GM12874 (cell line): ENCODE data around the gene EMP1.

ENCODE experiments used
- TF ChIP-seq, protein P1 (sequence below): IDR thresholded peaks from 2 replicates; pipeline ENCODE4 v1.5.1; 2011; ENCODE audit warnings: low read depth, mild to moderate bottlenecking, control low read depth, low read length, moderate library complexity; ENCODE audit not compliant: insufficient read depth

Gene EMP1

DNA sequence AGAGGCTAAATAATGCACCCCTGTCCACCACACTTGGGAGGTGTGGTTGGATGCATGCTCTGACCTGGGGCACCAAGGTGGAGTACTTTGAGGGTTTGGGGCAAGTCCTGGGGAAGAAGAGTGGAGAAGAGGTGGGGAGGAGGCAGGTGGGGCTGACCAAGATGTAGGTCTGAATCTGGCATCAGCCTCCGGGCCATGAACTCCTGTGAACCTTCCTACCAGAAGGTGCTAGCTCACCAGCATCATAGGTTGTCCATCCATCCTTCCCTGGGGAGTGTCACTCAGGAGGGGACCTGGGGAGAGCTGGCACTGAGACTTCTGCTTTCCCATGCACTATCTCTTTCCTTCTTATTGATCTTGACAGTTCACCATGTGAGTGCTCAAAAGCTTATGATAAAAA lies 13.6 kb upstream of the EMP1 start:
- TF ChIP-seq, protein P1, sequence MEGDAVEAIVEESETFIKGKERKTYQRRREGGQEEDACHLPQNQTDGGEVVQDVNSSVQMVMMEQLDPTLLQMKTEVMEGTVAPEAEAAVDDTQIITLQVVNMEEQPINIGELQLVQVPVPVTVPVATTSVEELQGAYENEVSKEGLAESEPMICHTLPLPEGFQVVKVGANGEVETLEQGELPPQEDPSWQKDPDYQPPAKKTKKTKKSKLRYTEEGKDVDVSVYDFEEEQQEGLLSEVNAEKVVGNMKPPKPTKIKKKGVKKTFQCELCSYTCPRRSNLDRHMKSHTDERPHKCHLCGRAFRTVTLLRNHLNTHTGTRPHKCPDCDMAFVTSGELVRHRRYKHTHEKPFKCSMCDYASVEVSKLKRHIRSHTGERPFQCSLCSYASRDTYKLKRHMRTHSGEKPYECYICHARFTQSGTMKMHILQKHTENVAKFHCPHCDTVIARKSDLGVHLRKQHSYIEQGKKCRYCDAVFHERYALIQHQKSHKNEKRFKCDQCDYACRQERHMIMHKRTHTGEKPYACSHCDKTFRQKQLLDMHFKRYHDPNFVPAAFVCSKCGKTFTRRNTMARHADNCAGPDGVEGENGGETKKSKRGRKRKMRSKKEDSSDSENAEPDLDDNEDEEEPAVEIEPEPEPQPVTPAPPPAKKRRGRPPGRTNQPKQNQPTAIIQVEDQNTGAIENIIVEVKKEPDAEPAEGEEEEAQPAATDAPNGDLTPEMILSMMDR = no peak

DNA sequence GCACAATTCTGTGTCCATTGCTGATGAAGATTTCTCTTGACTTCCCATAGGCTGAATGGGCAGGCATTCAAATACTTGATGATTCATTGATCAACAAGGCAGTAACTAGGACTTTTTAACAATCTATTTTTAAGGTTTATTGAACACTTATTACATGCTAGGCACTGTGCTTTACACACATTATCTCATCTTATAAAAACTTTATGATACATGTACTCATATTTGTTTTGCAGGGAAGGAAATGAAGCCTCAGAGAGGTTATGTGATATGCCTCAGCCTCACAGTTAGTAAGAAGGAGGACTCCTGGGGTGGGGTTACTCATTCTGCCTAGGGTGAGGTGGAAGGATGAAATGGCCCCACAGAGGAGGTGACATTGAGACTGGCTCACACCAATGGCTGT lies 12.9 kb upstream of the EMP1 start:
- TF ChIP-seq, protein P1 = no peak

DNA sequence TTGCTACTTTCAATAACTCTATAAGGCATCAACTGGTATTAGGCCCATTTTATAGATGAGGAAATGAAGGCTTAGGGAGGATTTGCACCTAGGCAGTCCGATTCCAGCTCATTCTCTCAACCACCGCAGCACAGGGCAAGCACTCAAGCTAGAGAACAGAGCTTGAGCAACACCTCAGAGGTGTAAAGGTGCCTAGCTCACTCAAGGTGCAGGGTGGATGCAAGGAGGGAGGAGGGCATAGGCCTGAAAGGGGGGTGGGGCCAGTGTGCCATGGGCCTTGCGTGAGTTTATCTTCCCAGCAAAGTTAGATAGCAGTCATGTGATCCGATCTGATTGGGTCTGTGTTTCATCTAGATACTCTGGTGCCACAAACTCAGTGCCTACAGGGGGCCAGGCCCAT lies 10.2 kb upstream of the EMP1 start:
- TF ChIP-seq, protein P1 = no peak

DNA sequence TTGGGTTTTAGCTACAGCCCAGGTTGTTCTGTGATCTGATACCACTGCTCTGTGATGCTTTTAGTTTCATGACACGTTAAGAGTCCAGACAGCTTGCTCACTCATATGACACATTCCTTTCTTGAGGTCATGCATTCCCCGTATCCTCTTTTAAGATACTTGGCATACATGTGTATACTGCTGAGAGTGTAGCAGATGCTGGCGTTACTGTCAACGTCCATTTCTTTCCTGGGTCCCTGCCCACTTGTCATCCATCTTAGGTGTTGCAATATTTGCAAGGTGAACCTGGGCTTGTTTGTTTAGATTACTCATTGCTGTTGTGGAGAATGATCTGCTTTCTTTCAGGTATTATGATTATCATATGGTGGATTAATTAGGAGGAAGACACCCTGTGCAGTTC lies 9.1 kb upstream of the EMP1 start:
- TF ChIP-seq, protein P1 = no peak

DNA sequence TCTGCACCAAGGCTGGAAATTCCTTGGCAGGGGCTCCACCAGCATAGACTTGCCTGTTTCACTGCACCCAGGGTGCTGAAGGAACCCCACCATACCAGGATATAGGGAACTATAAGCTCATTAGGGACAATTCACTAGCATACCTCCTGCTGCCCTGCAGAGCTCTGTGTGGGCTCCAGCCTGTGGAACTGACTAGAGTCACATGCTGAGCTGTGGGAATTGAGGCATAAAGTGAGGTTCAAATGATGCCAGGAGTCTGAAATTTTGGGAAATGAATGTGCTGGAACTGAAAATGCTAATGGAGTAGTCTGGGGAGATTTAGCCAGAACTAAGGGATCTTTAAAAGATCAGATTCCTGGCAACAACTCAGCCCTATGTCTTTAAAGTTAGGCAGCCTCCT lies 7.3 kb upstream of the EMP1 start:
- TF ChIP-seq, protein P1 = no peak

DNA sequence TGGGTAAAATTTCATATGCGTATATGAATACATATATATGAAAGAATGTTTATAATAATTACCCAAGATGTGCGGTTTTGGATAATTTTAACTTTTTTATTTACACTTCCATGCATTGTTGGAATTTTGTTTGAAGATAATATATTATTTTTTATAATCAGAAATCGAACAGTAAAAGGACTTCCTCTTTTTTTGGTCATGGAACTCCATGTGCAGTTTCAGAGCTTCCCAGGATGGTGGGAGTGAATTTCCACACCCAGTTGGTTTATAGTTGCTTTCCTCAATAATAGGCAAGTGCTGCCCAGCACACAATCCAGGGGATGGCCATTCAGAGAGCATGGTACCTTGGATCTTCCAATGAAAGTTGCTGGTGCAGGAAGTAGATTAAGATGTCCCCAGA lies 6.3 kb upstream of the EMP1 start:
- TF ChIP-seq, protein P1 = no peak

DNA sequence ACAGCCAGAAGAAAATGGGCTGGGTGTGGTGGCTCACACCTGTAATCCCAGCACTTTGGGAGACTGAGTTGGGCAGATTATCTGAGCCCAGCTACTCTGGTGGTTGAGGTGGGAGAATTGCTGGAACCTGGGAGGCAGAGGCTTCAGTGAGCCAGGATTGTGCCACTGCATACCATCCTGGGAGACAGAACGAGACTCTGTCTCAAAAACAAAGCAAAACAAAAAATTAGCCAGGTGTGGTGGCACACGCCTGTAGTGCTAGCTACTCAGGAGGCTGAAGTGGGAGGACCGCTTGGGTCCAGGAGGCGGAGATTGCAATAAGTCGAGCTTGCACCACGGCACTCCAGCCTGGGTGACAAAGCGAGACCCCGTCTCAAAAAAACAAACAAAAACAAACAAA lies 3.8 kb upstream of the EMP1 start:
- TF ChIP-seq, protein P1 = no peak
